Stimulated activated CD4-positive, alpha-beta T cell treated with anti-CD3 and anti-CD28 coated beads, Interleukin-4, amount 100 ng/mL, for 24 hours (primary cell): ENCODE results near the gene MRPL9.

Experiments
- DNase-seq: peaks from one replicate; pipeline ENCODE4 v3.0.0-alpha.2; 2020

Gene MRPL9

GRCh38 chr1:151710187-151710840, 53.0 kb downstream of the MRPL9 start:
- peak; percentile 36 for DNase-seq
